OCI-LY3 (cell line): ENCODE results near the gene EEA1.

Experiments
- CTCF ChIP-seq: fragments of 200-600, 300-600 bp; sonication (generic); IDR thresholded peaks from 2 replicates; pipeline ENCODE4 v1.5.1; 2014; ENCODE audit warnings: antibody characterized with exemption, low read length, low read depth
- EZH2phosphoT487 ChIP-seq: fragments of 200-600 bp; shearing (Covaris generic); IDR thresholded peaks from 2 replicates; pipeline ENCODE4 v1.6.1; 2018; ENCODE audit warnings: antibody characterized with exemption, mixed run types, low read depth

- no peak for TF ChIP-seq CTCF
- no peak for TF ChIP-seq EZH2phosphoT487
Measured at GRCh38 chr12:92775416-92775815, 153.7 kb downstream of the EEA1 start.
